Peyer's patch (tissue), 4 donors: ENCODE results near the gene F11R.
"Not testable (repeated sequence)": the region's sequence is repeated elsewhere in the genome, so short reads cannot be mapped to it uniquely, and the experiment has no call there.

Experiments
- POLR2A ChIP-seq, 2 donors: fragments of 450-650 bp; IDR thresholded peaks; one replicate each; pipeline ENCODE4 v1.5.1; 2017; ENCODE audit warnings: antibody characterized with exemption in 2 of 2, mild to moderate bottlenecking in 2 of 2, moderate library complexity in 2 of 2
- TF ChIP-seq, protein P1 (sequence below), 6 experiments: fragments of 450-650 bp in 4 of 6; fragments of 200-600 bp in 2 of 6; sonication (generic) in 1 of 6; IDR thresholded peaks; one replicate each; pipeline ENCODE4 v1.5.1; 2017 to 2019; ENCODE audit warnings: antibody characterized with exemption in 6 of 6, mild to moderate bottlenecking in 3 of 6, moderate library complexity in 1 of 6

DNA sequence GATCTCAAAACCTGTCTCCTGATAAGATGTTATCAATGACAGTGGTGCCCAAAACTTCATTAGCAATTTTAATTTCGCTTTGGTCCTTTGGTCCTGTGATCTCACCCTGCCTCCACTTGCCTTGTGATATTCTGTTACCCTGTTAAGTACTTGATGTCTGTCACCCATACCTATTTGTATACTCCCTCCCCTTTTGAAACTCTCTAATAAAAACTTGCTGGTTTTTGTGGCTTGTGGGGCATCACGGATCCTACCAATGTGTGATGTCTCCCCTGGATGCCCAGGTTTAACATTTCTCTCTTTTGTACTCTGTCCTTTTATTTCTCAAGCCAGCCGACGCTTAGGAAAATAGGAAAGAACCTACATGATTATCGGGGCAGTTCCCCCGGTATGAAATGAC, 43.0 kb upstream of the F11R start:
- TF ChIP-seq, protein P1, sequence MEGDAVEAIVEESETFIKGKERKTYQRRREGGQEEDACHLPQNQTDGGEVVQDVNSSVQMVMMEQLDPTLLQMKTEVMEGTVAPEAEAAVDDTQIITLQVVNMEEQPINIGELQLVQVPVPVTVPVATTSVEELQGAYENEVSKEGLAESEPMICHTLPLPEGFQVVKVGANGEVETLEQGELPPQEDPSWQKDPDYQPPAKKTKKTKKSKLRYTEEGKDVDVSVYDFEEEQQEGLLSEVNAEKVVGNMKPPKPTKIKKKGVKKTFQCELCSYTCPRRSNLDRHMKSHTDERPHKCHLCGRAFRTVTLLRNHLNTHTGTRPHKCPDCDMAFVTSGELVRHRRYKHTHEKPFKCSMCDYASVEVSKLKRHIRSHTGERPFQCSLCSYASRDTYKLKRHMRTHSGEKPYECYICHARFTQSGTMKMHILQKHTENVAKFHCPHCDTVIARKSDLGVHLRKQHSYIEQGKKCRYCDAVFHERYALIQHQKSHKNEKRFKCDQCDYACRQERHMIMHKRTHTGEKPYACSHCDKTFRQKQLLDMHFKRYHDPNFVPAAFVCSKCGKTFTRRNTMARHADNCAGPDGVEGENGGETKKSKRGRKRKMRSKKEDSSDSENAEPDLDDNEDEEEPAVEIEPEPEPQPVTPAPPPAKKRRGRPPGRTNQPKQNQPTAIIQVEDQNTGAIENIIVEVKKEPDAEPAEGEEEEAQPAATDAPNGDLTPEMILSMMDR (IDR thresholded peaks at IDR 0.05), result not testable (repeated sequence)
- TF ChIP-seq POLR2A (IDR thresholded peaks at IDR 0.05), result not testable (repeated sequence)
